HL-60 (cell line): ENCODE measurements around the gene ZNF462.
"Not testable (repeated sequence)": the region's sequence is repeated elsewhere in the genome, so short reads cannot be mapped to it uniquely, and the experiment has no call there.

Experiments
- DNase-seq, 2 experiments: peaks; one replicate each; pipeline ENCODE4 v3.0.0-alpha.2; 2010 to 2020; ENCODE audit warnings: low read depth in 1 of 2, low spot score in 1 of 2
- H3K27ac ChIP-seq: fragments of 250-450 bp; sonication (Bioruptor Pico); replicated peaks from 2 replicates; pipeline ENCODE4 v1.5.1; 2020; ENCODE audit warnings: mild to moderate bottlenecking, moderate library complexity
- H3K27me3 ChIP-seq: fragments of 250-450 bp; sonication (Bioruptor Pico); 2 replicates; pipeline ENCODE4 v1.5.1; 2021; ENCODE audit warnings: mild to moderate bottlenecking, moderate library complexity; ENCODE audit not compliant: insufficient read depth, poor library complexity, severe bottlenecking
- H3K4me3 ChIP-seq: replicated peaks from 2 replicates; pipeline ENCODE4 v1.5.1; 2011; ENCODE audit warnings: mild to moderate bottlenecking, control low read depth, low read length; ENCODE audit not compliant: insufficient read depth
- GABPA ChIP-seq: IDR thresholded peaks from 2 replicates; pipeline ENCODE4 v1.6.1; 2012; ENCODE audit warnings: low read depth
- POLR2AphosphoS5 ChIP-seq: IDR thresholded peaks from 2 replicates; pipeline ENCODE4 v1.6.1; 2012; ENCODE audit warnings: low read depth
- SPI1 ChIP-seq: IDR thresholded peaks from 2 replicates; pipeline ENCODE4 v1.6.1; 2012; ENCODE audit warnings: low read depth, mild to moderate bottlenecking, borderline replicate concordance
- TF ChIP-seq, protein P1 (sequence below): IDR thresholded peaks from 2 replicates; pipeline ENCODE4 v1.6.1; 2012; ENCODE audit warnings: low read depth; ENCODE audit not compliant: insufficient replicate concordance
- TF ChIP-seq, protein P2 (sequence below): IDR thresholded peaks from one replicate; pipeline ENCODE4 v1.5.1; 2011; ENCODE audit warnings: low read length, control low read depth, inconsistent platforms; ENCODE audit not compliant: insufficient read depth

Gene ZNF462

DNA sequence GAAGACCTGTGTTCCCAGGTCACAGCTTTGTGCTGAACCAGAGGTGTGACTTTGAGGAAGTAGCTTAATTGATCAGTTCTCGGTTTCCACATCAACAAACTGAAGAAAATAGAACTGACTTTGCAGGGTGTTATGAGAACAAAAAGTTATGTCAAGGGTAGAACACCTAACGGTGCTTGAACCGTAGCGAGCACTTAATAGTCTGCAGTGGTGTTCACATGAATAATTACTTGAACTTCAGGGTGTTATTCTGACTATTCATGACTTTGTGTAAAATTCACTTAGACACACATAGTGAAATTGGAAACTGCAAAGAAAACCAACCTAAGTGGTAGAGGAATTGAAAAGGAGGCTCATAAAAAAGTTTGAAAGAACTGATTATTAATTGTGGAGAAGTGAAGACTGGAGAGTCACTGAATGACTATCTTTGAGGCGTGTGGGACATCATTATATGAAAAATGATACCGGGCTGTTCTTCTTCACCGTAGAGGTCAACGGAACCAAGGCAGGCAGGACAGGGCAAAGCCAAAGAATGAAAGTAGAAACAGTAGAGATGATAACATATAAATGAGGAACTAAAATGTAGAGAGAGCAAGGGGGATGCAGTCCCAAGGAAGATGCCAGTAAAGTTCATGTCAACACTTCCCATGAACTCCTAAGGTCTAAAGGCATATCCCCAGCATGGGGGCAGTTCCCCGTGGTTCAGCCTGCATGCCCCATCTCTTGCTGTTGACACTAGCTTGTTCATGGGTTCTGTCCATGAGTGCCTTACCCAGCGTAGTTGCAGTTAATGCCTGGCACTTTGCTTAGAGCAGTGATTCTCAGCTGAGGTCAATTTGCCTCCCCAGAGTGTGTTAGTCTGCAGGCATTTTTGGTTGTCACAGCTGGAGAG is 118.7 kb downstream of the ZNF462 start:
- Histone ChIP-seq H3K27me3 (no peaks in the 10 kb centered on the region), H3K27ac (no peak overlapping the region), H3K4me3 (no peak overlapping the region)
- TF ChIP-seq POLR2AphosphoS5: no peak
- TF ChIP-seq GABPA: no peak
- no peak for TF ChIP-seq SPI1
- TF ChIP-seq, protein P1, sequence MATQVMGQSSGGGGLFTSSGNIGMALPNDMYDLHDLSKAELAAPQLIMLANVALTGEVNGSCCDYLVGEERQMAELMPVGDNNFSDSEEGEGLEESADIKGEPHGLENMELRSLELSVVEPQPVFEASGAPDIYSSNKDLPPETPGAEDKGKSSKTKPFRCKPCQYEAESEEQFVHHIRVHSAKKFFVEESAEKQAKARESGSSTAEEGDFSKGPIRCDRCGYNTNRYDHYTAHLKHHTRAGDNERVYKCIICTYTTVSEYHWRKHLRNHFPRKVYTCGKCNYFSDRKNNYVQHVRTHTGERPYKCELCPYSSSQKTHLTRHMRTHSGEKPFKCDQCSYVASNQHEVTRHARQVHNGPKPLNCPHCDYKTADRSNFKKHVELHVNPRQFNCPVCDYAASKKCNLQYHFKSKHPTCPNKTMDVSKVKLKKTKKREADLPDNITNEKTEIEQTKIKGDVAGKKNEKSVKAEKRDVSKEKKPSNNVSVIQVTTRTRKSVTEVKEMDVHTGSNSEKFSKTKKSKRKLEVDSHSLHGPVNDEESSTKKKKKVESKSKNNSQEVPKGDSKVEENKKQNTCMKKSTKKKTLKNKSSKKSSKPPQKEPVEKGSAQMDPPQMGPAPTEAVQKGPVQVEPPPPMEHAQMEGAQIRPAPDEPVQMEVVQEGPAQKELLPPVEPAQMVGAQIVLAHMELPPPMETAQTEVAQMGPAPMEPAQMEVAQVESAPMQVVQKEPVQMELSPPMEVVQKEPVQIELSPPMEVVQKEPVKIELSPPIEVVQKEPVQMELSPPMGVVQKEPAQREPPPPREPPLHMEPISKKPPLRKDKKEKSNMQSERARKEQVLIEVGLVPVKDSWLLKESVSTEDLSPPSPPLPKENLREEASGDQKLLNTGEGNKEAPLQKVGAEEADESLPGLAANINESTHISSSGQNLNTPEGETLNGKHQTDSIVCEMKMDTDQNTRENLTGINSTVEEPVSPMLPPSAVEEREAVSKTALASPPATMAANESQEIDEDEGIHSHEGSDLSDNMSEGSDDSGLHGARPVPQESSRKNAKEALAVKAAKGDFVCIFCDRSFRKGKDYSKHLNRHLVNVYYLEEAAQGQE: no peak
- TF ChIP-seq, protein P2, sequence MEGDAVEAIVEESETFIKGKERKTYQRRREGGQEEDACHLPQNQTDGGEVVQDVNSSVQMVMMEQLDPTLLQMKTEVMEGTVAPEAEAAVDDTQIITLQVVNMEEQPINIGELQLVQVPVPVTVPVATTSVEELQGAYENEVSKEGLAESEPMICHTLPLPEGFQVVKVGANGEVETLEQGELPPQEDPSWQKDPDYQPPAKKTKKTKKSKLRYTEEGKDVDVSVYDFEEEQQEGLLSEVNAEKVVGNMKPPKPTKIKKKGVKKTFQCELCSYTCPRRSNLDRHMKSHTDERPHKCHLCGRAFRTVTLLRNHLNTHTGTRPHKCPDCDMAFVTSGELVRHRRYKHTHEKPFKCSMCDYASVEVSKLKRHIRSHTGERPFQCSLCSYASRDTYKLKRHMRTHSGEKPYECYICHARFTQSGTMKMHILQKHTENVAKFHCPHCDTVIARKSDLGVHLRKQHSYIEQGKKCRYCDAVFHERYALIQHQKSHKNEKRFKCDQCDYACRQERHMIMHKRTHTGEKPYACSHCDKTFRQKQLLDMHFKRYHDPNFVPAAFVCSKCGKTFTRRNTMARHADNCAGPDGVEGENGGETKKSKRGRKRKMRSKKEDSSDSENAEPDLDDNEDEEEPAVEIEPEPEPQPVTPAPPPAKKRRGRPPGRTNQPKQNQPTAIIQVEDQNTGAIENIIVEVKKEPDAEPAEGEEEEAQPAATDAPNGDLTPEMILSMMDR: no peak
- no peak for DNase-seq

DNA sequence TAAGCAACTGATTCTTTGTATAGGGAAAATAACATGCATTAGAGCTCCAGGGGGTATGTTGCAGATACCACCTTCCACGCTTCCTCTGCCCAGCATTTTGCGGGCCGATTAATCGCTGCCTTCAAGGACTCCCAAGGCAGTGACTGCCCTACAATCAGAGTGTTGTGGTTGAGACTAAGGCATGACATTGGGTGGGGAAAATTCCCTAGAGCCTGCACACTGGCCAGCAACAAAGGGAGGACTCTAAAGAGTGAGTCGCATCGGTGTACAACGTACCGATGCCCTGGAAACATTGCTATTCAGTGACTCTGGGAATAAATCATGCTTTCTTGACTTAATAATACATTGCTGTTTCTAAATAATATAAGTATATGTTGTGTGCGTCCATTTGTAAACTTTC is 119.7 kb downstream of the ZNF462 start:
- TF ChIP-seq POLR2AphosphoS5: no peak
- no peak for TF ChIP-seq SPI1
- no peak overlapping the region for H3K27ac ChIP-seq
- DNase-seq: no peak

DNA sequence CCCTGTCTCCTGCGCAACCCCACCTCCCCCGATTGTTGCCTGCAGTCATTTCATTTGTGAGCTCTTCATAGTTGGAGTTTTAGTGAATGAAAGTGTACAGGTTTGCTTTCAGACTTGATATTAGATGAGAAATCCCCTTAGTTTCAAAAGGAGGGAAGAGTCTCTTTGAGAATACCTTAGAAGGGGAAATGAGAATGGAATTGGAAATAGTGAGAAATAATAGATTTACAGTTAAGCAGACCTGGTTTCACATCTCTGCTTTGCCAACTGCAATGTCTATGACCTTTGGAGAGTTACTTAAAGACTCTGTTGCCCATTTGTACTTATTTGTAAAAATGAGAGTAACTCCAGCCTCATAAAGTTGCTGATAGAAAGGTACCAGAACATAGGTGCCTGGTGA is 120.4 kb downstream of the ZNF462 start:
- Histone ChIP-seq H3K27me3 (no peaks in the 10 kb centered on the region), H3K4me3 (no peak overlapping the region), H3K27ac (no peak overlapping the region)
- TF ChIP-seq SPI1 (no peak), GABPA (no peak), POLR2AphosphoS5 (no peak)
- TF ChIP-seq, protein P1: no peak
- TF ChIP-seq, protein P2: no peak
- DNase-seq: no peak

More for the DNA sequence above, 119.7 kb downstream of the ZNF462 start:
- H3K4me3 ChIP-seq: no peak overlapping the region
- no peaks in the 10 kb centered on the region for H3K27me3 ChIP-seq

DNA sequence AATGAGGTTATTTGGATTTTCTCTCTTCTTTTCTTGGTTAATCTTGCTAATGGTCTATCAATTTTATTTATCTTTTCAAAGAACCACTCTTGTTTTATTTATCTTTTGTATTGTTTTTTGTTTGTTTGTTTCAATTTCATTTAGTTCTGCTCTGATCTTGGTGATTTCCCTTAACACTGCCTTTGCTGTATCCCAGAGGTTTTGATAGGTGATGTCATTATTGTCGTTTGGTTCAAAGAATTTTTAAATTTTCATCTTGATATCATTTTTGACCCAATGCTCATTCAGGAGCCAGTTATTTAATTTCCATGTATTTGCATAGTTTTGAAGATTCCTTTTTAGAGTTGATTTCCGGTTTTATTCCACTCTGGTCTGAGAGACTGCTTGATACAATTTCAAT is 126.9 kb downstream of the ZNF462 start:
- H3K4me3 ChIP-seq, H3K27ac ChIP-seq, DNase-seq, H3K27me3 ChIP-seq: not testable (repeated sequence)

DNA sequence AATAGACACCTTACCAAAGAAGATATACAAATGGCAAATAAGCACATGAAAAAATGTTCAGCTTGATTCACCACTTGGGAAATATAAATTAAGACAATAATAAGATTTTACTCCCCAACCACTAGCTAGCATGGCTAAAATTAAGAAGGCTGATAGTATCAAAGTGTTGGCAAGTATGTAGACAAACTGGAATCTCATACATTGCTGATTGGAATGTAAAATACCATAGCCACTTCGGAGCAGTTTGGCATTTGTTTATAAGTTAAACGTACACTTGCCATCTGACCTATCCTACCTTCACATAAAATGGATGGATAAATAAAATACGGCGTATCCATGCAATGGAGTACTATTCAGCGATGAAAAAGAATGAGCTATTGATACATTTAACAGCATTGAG is 129.2 kb downstream of the ZNF462 start:
- Histone ChIP-seq H3K27me3 (no peaks in the 10 kb centered on the region), H3K4me3 (no peak overlapping the region), H3K27ac (no peak overlapping the region)
- TF ChIP-seq POLR2AphosphoS5 (no peak), GABPA (no peak), SPI1 (no peak)
- TF ChIP-seq, protein P2: no peak
- TF ChIP-seq, protein P1: no peak
- DNase-seq: no peak
